ENCODE data around the gene PARD3.
"Not testable (repeated sequence)": the region's sequence is repeated elsewhere in the genome, so short reads cannot be mapped to it uniquely, and the experiment has no call there.

The PARD3 gene

DNA sequence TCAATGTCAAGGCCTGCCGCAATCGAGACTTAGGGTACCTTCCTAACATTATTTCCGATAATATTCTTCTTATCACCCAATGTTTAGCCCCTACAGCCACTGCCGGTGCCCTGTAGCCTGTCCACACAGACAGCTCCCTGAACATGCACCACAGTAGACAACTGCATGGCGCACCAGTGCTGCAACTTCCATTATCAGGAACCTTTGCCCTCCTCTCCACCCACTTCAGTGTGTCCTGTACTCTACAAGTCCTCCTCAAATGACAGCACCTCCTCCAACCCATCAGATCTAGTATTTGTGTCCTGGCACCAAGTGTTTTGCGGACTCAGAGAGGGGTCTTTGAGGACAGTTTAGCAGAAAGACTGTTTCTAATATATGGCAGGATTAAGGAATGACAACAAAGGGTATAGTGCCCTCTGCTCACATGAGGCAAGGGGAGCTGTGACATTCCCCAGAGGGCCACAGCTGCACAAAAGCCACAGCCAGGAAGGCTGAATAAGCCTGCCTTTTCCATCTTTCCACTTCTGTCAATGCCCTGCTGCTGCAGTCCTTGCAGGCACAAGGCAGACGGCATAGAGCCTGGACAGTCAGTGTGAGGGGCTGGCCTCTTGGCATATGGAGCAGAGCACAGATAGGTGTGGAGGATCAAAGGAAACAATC lies 335.4 kb downstream of the PARD3 start:
- no peak for DNase-seq

DNA sequence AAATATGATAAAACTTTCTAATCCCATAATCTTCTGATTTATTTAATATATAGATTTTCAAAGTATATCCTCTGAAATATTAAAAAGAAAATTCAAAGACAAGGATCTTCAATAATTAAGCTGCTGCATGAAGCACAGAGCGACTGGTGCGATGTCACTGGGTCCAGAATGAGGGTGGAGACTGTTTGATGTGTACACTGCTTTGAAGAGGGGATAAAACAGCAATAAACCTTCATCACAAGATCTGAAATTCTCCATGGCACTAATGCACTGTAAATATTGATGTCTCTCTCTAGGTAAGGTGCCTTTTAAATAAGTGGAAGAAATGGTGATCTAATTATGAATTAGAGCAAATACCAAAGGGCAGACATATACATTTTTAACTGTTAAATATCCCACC lies 337.8 kb downstream of the PARD3 start:
- DNase-seq, result peak; percentile 48

DNA sequence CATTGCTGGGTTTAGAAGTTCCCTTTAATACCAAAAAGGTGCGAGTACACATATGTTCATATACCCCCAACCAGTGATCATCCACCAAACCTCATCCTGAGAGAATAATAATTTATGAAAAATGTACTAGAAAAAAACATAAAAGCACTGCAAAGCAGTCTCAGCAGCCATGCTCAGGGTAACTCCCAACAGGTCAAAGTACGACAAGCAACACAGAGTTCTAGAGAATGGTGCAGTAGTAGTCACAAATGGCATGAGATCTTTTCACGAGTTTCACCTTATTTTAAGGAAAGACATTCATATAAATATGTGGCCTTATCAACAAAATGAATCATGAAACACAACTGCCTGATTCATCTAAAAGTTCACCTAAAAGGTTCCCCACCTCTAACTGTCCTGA lies 338.5 kb downstream of the PARD3 start:
- DNase-seq, result no peak

DNA sequence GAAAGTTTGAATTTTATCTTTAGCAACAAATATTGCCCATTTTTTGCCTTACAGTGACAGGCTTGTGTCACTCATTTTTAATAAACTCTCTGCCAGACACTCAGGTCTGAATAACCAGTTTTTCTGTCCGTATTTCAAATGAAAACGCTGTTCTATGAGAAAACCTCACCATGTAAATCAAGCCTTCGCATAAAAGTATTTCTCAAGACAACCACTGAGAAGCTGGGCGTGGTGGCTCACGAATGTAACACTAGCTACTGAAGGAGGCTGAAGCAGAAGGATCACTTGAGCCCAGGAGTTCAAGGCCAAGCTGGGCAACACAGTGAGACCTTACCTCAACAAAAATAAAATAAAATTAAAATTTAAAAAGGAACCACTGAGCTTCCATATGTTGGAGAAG lies 339.3 kb downstream of the PARD3 start:
- DNase-seq, result no peak

GRCh38 chr10:34475274-34475646 lies 339.8 kb downstream of the PARD3 start:
- DNase-seq, result no peak

- DNase-seq, result no peak
These were observed 340.4 kb downstream of the PARD3 start for GRCh38 chr10:34474555-34475273.

DNA sequence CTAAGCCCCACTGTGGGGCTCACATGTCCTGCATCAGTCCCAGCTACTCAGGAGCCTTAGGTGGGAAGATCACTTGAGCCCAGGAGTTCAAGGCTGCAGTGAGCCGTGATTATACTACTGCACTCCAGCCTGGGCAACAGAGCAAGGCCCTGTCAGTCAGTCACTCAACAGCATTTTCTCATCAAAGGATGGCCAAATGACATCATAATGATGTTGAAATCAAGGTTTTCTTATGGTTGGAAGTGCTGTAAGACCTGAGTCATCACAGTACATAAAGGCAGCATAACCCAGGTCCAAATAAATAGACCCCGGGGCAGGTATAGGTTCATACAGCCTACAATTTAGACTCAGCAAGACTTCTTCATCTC lies 341.1 kb downstream of the PARD3 start:
- DNase-seq, result no peak

DNA sequence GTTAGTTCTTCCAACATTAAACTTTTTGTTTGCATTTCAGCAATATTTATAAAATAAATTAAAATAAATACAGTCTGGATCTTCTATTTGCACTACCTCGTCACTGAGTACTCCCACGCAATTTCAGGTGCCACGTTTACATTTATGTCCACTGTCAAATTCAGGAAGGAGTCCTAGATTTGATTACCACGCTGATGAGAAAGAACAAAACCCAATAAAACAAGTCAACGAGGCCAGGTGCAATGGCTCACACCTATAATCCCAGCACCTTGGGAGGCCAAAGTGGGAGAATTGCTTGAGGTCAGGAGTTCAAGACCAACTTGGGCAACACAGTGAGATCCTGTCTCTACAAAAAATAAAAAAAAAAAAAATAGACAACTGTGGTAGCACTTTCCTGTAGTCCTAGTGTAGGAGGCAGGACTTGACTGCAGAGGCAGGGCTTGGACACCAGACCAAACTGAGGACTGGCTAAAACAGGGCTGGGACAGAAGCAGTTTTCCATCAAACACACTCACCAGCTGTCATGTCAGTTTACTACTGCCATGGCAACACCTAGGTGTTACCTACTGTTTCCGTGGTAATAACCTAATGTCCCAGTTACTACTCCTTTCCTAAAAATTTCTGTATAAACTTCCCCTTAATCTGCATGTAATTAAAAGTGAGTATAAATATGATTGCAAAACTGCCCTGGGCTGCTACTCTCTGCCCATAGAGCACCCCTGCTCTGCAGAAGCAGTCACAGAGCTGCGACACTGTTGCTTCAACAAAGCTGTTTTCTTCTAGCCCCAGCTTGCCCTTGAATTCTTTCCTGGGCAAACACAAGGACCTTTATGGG lies 341.7 kb downstream of the PARD3 start:
- peak; percentile 70 for DNase-seq

DNA sequence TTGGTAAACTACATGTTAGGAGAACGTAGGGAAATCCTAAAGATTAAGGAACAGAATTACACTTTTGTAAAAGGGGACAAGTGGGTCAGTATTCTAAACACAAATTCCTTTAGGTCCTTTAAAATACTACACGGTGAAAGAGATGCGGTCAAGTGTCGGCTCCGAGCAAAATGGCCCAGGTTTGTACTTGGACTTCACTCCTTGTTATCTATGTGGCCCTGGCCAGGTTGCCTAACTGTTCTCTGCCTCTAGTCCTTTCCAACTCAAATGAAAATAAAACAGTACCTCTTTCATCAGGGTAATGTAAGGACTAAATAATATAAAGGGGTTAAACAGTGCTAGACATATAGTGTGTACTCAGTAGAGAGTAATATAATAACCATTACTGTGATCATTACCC lies 344.8 kb downstream of the PARD3 start:
- DNase-seq, result no peak

DNA sequence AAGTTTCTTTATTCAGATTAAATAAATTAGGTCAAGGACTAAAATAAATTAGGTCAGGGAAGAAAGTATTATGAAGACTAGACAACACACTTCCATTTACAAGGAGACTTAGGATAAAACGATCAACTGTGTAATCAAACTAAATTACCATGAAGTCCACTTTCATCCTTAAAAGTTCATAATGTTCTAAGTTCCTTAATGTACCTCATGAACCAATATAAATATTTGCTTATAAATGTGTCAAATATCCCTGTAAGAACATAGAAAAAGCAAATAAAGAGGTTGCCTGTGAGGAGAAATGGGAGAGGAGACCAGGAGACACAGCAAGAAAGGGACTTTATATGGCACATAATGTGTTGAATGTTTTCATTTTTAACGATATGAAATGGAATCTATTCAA lies 345.6 kb downstream of the PARD3 start:
- no peak for DNase-seq

GRCh38 chr10:34467902-34468301 lies 347.2 kb downstream of the PARD3 start:
- DNase-seq, result no peak

DNA sequence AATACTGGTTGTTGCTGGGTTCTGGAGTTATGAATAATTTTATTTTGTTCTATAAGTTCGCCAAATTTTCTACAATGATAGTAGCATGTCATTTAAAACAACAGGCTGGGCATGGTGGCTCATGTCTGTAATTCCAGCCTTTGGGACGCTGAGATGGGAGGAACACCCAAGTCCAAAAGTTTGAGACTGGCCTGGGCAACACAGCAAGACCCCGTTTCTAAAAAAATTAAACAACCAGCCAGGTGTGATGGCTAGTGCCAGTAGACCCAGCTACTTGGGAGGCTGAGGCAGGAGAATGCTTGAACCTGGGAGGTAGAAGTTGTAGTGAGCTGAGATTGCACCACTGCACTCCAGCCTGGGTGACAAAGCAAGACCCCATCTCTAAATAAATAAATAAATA lies 347.7 kb downstream of the PARD3 start:
- no peak for DNase-seq

GRCh38 chr10:34465678-34466077 lies 349.4 kb downstream of the PARD3 start:
- DNase-seq, result no peak

- DNase-seq, result no peak
These were observed 350.5 kb downstream of the PARD3 start for GRCh38 chr10:34464591-34464990.

GRCh38 chr10:34464000-34464399 lies 351.1 kb downstream of the PARD3 start:
- DNase-seq, result no peak

DNA sequence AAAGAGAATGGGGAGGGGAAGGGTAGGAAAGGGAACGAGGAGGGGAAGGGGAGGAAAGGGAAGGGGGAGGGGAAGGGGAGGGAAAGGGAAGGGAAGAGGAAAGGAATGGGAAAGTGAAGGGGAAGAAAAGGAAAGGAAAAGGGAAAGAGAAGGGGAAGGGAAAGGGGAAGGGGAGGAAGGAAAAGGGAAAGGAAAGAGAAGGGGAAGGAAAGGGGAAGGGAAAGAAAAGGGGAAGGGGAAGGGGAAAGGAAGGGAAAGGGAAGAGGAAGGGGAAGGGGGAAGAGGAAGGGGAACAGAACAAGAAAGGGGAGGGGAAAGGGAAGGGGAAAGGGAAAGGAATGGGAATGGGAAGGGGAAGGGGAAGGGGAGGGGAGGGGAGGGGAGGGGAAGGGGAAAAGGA lies 352.1 kb downstream of the PARD3 start:
- DNase-seq, result no peak

DNA sequence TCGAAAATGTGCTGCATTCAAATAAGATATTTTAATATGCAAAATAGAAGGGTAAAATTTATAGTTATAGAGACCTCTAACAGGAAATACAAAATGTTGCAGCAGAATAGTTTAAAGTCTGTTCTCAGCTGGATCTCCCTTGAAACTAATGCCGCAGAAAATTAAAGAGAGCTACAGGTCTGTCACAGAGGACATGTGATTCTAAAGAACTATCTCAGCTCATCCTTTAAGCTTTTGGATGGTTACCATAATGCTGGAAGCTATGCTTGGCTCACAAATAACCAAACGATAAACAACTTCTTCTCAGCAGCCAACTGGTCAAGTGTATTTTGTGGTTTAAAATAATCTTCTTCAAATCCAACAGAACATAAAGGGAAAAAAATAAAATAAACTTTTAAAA lies 353.0 kb downstream of the PARD3 start:
- DNase-seq, result no peak

DNA sequence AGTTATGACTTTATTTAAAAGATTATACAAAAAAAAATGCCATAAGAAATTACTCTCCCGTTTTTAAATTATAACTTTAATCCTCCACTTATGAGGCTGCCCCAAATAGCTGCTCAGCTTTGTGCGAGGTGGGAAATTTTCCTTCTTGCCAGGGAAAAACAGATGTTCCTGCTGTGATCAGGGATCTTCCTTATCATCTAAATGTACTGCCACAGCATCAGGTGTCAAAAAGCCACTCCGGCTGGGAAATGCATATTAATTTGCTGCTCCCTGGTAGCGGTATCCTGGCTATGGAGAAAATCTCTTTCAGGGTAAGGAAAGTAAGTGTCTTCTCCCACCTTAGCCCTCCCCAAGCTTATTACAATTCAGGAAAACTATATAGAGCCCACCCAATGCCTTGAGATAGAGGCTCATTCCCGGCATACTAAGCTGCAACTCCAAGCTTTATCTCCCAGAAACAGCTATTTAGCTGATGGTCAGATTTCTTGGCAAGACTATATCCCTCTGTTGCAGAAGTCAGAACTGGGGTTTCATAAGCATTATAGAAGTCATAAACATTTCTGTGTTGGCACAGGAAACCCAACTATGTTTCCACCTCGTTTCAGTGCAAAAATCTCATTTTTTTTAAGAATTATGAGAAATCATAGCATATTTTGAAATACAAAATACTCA lies 360.4 kb downstream of the PARD3 start:
- DNase-seq, result peak; percentile 58

- DNase-seq, result no peak
These were observed 365.3 kb downstream of the PARD3 start for GRCh38 chr10:34449836-34450235.

GRCh38 chr10:34446049-34446448 lies 369.0 kb downstream of the PARD3 start:
- no peak for DNase-seq

- DNase-seq, result no peak
These were observed 370.6 kb downstream of the PARD3 start for GRCh38 chr10:34444223-34445183.

DNA sequence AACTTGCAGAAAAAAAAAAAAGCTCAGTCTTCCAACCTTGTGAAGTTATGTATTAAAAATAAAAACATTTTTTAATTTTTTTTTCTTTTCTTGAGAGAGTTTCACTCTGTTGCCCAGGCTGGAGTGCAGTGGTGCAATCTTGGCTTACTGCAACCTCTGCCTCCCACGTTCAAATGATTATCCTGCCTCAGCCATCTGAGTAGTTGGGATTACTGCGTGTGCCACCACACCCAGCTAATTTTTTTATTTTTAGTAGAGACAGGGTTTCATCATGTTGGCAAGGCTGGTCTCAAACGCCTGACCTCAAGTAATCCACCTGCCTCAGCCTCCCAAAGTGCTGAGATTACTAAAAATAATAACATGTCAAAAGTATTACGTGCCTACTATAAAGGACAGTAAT lies 375.7 kb downstream of the PARD3 start:
- DNase-seq, result not testable (repeated sequence)
